GM18870 (cell line): ENCODE measurements around the gene LAD1.

ENCODE experiments used
- ATAC-seq: cut with Tn5 transposase; IDR thresholded peaks from one replicate; pipeline ENCODE4 v1.9.1; 2021; ENCODE audit warnings: moderate library complexity; ENCODE audit not compliant: unreplicated experiment

The LAD1 gene

DNA sequence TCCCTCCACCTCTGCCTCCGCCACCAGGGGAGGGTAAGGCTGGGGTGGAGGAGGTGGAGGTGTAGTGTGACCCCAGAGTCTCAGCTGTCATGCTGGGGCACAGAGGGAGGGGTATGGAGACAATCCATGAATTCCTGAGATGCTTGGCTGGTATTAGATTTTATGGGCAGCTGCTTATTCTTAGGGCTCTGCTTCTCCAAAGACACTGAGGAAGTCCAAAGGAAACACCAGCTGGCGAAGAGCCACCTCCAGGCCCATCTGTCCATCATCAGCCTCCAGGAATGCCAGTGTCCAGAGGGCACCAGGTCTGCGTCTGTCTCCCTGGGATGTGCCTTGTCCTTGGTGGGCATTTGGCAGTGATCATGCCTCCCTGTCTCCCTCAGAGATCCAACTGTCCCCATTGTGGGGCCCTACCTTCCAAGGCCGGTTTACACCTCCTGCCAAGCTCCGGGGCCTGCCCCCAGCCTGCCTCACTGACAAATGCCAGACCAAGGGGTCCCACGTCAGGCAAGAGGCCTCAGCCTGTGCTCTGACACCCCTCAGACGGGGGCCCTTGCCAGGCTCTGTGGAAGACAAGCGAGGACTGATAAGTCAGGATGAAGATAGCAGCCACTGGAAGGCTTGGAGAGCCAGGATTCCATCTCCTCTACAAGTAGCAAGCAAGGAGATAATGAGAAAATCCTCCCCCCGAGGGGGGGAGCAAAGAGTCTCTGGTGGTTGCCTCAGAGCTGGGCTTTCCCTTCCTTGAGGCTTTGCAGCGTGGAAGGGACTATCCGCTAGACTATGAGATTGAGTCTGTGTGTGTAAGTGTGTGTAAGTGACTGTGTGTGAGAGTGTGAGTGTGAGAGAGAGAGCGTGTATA lies 20.9 kb upstream of the LAD1 start:
- ATAC-seq: no peak

DNA sequence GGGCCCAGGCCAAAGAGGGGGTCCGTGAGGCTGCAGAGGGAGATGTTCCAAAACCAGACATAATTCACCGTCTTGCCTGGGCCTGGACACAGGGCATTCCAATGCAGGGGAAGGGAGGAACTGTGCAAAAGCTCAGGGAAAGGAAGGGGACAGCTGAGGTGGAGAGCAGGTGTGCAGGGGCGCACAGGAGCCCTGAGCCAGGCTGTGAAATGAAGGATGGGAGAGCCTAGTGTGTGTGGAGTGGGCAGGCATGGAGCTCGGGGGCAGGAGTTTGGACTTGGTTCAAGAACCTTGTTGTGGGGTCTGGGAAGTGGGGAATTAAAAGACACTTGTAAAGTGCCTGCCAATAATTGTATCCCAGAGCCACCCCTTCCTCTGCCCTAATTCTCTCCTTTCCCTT lies 20.1 kb upstream of the LAD1 start:
- no peak for ATAC-seq

DNA sequence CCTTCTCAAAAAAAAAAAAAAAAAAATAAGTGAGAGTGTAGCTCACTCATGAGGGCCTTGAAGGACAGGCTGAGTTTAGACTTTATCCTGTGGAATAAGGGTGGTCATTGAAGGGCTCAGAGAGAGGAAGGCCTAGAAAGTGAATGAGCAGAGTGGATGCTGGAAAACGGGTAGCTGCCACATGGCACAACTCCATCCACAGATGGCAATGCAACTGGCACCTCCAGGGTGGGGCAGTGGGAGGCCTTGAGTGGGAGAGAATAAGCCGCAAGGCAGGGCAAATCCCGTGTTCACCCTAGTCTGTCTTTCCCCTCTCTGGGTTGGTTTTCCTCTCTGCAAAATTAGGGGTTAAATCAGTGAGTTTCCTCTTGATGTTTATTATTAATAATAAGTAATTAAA lies 19.3 kb upstream of the LAD1 start:
- ATAC-seq: no peak

DNA sequence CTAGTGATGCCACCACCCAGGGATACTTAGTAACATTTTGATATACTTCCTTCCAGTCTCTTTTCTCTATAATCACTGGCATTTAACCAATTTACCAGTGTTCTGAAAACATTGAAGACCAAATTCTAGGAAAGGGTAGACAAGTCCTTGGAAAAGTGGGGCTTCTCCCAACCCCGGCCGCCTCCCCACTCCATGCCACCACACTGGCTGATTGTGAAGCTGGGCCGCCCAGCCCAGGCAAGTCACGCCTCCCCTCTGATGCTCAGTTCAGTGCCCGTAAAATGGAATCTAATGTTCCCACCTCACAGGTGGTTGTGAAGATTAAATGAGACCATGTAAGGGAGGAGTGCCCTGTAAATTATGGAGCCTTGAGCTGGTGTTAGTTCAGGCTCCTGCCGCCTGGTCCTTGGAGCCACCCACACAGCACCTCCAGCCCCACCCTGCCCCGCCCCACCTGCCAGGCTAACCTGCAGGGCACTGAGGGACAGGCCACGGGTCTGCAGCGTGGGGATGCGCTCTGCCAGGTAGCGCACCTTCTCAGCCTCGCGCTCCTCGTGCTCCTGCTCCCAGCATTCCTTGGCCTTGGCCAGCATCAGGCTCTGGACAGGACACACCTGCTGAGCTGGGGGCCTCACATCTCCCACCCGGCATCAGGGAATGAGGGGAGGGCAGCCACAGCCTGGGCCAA lies 15.1 kb upstream of the LAD1 start:
- ATAC-seq: no peak

DNA sequence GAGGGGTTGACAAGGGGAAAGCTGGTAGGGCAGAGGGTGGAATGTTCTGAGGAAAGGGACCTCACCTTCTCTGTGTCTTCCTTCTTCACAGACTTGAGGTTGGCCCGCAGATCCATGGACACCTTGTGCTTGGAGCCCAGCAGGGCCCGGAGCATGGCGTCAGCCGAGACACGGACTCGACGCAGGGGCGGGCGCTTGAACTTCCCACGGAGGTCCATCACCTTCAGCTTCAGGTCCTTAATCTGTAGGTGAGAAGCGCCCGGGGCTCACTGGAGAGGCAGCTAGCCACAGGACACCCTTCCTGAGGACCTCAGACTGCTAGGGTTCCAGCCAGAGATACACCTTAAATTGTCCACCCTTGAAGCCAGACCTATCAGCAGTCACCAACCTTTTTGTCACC lies 12.2 kb upstream of the LAD1 start:
- ATAC-seq: no peak

DNA sequence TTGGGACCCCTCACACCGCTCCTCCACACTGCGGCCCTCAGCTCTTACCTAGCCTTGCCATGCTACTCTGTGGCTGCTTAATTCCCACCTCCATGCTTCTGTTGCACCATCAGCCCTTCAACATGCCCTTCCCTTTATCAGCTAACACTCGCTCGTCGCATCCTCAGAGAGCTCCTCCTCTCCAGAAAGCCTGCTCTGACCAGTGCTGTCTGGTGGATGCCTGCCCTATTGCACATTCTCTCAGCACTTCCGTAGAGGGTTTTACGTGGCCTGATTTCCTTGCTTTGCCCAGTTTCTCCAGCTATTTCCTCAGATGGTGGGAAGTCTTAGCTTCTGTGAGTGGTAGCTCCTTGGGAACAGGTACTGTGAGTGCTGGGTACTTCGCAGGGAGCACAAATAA lies 10.3 kb upstream of the LAD1 start:
- no peak for ATAC-seq

DNA sequence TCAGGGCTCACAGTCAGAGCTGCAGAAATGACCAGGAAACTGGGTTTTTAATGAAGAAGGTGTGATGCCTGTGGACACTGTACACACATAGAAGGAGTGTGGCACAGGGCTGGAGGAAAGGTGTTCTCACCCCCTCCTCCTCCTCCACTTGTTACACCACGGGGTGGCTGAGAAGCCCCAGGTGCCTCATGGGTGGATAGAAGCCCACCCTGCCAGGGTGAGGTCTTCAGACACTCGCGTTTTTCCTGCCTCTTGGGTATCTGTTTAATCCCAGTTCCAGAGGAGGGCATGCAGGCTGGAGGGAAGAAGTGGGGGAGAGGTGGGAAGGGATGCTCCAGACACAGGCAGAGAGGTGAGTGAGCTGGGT lies 9.7 kb upstream of the LAD1 start:
- no peak for ATAC-seq

DNA sequence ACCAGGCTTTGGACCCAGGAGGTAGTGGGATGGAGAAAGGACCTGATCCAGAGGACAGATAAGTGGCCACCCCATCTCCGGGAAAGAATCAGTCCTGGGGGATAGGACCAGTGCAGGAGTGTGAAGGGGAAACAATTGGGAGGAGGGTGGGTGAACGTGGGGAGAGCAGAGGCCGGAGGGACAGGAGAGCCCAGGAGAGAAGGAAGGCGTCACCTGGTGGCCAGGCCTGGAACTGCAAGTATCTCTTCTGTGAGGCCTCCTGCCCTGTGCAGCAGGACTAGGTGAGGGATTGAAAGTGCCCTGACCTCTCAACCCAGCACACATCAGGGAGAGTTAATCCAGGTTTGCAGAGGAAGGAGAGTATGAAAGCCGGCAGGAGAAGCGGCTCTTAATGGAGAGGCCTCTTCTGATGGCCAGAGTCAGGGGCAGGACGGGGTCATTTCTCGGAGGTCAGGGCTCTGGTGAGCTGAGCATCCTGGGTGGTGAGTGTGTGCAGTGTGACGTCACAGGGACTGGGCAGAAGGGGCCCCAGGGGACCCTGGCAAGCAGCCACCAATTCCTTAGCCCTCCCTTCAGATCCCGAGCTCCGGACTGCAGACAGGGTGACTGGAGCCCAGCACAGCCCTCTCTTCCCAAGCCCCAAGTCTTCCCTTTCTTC lies 9.2 kb upstream of the LAD1 start:
- ATAC-seq: no peak

DNA sequence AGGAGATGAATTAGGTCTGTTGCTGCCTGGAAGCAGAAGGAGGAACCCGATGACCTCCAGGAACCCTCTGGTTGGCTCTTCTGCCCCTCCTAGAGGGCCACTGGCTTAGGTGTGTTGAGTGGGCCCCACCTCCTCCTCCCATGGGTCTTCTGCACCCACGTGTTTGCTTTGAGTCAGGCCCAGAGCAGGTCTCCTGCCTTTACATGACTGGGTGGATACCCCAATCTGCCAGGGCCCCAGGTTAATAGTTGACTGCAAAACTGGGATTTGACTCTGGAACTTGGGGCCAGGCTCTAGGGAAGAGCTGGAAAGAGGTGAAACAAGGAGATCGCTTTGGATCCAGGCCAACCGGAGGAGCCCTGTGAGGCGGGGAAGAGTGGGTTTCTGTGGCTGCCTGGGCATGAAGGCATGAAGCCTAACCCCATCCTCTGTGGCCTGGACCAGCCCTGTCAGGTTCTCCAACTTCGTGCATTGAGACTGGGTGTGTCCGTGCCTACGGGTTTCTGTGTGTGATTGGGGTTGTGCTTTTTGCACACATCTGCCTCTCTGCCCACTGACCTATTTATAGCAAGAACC lies 7.8 kb upstream of the LAD1 start:
- no peak for ATAC-seq

DNA sequence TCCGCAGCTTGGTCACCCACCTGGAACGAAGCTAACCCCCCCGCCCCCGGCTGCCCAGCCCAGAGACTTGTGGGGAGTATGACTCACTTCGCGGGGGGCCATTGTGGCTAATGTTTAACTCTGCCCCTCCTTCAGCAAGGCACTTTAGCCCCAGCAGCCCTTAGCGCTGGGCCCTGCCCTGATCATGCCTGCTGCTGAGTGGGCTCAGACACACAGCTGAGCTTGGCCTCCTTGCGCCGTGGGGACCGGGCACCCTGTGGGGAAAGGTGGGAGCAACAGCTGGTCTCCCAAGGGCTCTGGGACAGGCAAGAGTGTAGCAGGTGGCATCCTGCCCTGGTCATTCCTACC lies 6.3 kb upstream of the LAD1 start:
- ATAC-seq: no peak

DNA sequence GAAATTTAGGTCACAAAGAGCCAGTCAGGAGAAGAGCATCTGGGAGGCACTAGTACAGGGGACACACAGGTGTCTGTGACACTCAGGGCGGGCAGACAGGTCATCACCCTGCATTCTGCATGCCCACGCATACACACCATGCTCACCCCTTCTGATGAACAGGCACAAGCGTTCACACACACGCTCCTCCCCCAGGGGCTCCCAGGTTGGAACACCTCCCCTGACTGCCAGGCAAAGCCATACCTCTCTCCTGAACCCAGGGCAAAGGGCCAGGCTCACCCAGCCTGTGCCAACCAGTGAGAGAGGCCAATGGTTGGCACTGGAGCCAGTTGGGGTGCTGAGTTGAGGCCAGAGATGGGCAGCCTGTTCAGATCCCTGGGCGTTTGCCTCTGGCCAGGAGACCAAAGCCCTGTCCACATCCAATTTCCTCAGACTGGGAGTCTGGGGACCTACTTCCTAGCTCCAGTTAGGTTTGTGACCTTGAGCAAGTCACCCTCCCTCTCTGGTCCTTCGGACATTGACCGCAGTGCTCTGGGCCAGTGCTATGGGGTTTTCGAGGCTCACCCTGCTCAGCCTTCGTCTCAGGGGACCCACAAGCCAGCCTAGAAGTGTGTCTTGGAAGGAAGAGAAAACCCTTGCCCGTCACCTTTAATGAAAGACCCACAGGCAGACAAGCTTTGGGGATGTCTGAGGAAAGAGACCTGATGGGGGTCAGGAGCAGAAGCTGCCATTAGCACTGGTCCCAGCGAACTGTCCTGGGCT lies 5.8 kb upstream of the LAD1 start:
- ATAC-seq: no peak

DNA sequence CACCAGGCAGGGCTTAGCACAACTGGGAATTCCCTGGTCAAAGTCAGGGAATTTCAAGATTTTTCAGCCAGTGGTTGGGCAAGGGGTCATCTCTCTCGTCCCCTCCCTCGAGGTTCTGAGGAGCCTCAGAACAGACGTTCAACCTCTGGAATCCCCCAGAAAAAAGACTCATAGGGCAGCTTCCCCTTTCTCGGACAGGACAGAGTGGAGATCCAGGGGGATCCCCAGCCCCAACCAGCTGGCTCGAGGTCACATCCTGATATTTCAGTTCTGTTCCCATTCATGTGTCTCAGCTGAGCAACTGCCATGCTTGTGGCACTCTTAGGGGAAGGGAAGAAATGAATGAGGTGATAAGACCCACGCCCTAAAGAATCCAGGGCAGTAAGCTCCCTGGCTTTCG lies 4.9 kb upstream of the LAD1 start:
- ATAC-seq: no peak

DNA sequence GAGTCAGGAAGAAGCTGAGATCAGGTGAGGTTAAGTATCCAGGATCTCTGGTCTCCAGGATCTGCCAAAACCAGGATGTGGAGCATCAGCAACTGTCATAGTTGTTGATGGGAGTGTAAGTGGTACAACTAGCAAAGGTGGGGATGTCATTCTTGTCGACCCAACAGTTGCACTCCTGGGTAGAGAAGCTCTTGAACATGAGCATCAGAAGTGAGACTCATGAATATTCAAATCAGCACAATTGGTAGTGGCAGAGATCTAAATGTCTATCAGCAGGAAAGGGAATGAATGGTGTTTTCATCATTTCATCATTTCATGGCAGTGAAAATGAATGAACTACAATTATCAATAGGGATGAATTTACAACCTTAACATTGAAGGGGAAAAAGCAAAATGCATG lies 4.2 kb upstream of the LAD1 start:
- ATAC-seq: no peak

DNA sequence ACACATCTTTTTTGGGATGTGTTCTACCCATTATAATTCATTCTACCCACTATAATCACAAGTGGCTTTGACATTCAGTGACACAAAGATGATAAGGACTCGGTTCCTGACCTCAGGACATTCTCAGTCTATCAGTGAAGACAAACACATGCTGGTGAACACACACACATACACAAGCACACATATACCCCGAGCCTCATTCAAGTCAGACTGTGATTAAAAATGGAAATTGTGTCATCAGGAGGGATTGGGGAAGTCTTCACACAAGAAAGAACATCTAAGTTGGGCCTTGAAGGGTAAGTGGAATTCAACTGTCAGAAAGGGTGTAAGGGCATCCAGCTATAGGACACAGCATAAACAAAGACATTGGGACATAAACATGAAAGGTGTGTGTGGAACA lies 2.6 kb upstream of the LAD1 start:
- ATAC-seq: no peak

DNA sequence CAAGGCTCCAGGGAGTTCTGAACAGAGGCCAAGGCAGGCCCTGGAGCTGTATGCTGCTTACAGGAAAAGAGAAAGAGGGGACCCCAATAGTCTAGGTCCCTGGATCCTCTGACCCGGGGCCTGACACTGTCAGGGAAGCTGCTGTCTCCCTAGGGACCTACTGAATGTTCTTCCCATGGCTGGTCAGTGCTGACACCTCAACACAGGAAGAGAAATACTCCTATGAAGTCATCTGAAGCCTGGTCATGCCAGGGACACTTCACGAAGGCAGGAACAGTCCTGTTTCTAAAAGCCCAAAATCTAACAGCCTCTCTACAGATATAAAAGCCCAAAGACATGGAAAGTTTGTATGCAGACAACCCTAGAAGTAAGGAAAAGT lies 1.7 kb upstream of the LAD1 start:
- no peak for ATAC-seq

DNA sequence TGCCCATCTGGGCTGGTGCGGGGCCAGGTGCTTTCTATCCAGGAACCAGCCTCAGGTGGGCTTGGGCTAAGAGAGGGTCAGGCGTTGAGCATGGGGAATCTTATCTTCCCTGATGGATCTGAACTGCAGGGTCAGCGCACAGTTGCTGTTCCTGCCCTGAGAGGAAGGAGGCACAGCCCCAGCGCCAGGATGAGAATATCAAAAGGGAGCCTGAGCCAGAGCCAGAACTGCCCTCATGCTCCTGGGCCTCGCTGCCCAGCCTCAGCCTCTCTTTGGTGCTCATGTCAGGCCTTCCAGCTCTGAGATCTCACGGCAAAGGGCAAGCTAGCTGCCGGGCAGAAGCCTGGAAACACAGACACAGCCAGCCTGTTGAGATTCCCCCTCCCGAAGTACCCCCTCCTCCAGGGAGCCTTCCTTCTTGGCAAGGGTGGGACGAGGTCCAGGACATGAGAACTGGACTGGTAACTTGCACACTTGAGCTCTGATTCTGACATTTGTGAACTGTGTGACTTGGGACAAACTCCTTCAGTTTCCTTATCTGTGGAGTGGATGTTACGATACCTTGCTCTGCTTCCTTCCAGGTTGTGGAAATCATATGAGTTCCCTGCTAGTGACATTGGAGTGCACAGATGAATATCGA lies 1.2 kb upstream of the LAD1 start:
- ATAC-seq: no peak

DNA sequence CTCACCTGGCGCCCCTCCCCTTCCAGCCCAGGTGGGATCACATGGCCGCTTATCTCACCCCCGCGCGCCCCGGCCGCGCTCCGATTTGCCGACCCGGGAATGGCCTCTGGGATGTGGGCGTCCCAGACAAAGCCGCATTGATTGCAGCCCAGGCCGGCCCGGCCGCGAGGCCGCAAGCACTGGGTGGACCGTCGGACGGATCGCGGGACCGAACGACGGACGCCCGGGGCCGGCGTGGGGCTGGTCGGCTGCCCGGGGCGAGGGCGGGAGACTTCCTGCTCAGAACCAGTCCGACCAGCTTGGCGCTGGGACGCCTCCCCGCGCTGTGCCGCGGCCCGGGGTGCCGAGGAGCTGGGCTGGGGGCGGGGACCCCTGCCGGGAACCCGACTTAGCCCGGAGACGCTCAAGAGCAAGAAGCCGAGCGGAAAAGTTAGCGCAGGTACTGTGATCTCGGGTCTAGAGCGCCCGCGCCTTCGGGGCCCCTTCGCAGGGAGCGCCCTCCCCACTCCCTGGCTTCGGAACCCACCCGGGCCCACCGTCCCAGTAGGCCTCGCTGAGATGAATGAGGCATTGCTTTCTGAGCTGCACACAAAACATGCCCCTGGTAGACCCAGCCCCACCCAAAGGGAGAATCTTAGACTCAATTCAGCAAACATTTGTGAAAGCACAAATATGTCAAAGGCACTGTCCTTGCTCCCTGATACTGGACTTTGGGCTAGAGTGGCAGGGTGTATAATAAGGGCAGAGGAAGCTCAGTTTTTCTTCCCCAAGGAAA lies 415 bp upstream of the LAD1 start:
- ATAC-seq: no peak

DNA sequence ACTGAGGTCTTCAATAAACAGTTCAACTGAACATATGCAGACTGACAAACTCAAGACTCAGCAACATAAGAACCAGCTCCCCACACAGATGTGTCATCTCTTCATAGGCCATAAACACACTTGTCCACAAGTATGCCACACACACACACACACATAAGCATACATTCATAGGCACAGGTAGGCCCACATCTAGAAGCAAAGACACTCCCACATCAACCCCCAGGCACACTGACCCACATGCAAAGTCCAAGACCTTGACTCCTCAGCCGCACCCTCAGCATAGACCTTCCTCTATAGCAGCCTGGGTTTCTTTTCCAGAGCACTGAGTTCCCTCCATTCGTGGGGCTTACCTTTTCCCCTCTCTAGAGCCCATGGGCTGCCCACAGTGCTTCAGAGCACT lies 1.4 kb downstream of the LAD1 start:
- no peak for ATAC-seq

DNA sequence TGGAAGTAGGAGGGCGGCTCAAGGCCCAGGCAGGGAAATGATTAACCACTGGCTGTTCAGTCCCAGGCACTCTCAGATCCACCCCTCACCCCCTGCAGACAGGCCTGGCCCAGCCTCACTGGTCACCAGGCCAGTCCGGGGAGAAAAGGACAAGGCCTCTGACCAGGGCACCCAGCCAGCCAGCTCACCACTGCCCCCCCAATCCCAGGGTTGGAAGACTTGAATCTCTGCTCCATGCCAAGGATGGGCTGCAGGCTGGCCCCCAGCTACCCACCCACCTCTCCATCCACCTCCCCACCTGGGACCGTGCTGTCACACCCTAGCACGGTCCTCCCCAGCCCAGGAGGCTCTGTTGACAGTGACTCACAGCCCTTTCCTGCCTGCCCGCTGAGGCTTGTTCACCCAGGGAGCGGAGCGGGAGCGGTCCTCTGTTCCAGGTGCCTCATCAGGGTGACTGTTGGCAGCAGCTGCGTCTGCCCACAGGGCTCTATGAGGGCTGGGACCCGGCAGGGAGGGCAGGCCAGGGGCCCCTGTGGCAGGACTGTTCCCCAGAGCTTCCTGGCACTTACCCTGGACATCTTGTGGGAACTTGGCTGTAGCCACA lies 2.2 kb downstream of the LAD1 start:
- ATAC-seq: no peak

DNA sequence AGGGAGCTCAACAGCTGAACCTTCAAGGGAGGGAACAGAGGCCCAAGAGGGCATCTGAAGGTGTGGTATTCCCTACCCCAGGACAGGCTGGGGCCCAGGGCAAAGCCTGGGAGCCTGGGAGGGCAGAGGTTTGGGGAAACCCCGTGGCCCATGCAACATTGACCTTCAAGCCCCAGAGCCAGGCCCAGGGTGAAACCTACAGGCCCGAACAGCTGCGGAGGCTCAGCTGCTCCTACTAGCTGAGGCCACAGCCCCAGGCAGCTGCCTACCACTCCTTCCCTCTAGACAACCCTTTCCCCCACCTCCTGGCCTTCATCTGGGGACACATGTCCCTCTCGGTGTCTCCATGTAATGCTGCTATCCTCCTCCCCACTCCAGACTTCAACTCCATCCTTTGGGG lies 3.2 kb downstream of the LAD1 start:
- ATAC-seq: no peak
